Fibroblast of lung (primary cell): ENCODE measurements around the gene PPRC1. TPM values are rescaled to one million over a fixed set of nuclear protein-coding genes. Genes with fewer than 3 reads are reported as not detected.

ENCODE experiments used
- DNase-seq, 2 donors: peaks; one replicate each; pipeline versions ENCODE4 v3.0.0 to v3.0.0-alpha.2; 2010; ENCODE audit warnings: low read depth in 2 of 2
- H2AFZ ChIP-seq: 2 replicates; pipeline ENCODE4 v1.5.1; 2012; ENCODE audit warnings: low read length, control low read depth, inconsistent platforms
- H3K27ac ChIP-seq: 2 replicates; pipeline ENCODE4 v1.5.1; 2011; ENCODE audit warnings: low read length, control low read depth; ENCODE audit not compliant: insufficient read depth
- H3K27me3 ChIP-seq: 2 replicates; pipeline ENCODE4 v1.5.1; 2011; ENCODE audit warnings: mild to moderate bottlenecking, low read length; ENCODE audit not compliant: control insufficient read depth, insufficient read depth
- H3K36me3 ChIP-seq: 2 replicates; pipeline ENCODE4 v1.5.1; 2011; ENCODE audit warnings: low read length; ENCODE audit not compliant: control insufficient read depth, insufficient read depth
- H3K4me1 ChIP-seq: 2 replicates; pipeline ENCODE4 v1.5.1; 2011; ENCODE audit warnings: low read length; ENCODE audit not compliant: control insufficient read depth, insufficient read depth; ENCODE audit errors: extremely low read depth
- H3K4me2 ChIP-seq: 2 replicates; pipeline ENCODE4 v1.5.1; 2011; ENCODE audit warnings: low read length, control low read depth; ENCODE audit not compliant: insufficient read depth; ENCODE audit errors: extremely low read depth
- H3K4me3 ChIP-seq, 4 experiments: fragments of 200-600 bp in 1 of 4; sonication (generic) in 1 of 4; replicated peaks in 1 of 4; 2 replicates each; pipeline ENCODE4 v1.5.1; 2011 to 2016; ENCODE audit warnings: low read length in 4 of 4, low read depth in 3 of 4, mild to moderate bottlenecking in 3 of 4, control low read depth in 2 of 4, inconsistent platforms in 1 of 4, mixed read lengths in 1 of 4; ENCODE audit not compliant: insufficient read depth in 1 of 4; ENCODE audit errors: control extremely low read depth in 1 of 4
- H3K79me2 ChIP-seq: 2 replicates; pipeline ENCODE4 v1.5.1; 2012; ENCODE audit warnings: mild to moderate bottlenecking, low read length, inconsistent platforms; ENCODE audit not compliant: control insufficient read depth, insufficient read depth
- H3K9ac ChIP-seq: 2 replicates; pipeline ENCODE4 v1.5.1; 2011; ENCODE audit warnings: mild to moderate bottlenecking, low read length, control low read depth; ENCODE audit not compliant: insufficient read depth
- H3K9me3 ChIP-seq: 2 replicates; pipeline ENCODE4 v1.5.1; 2012; ENCODE audit warnings: low read depth, low read length; ENCODE audit not compliant: control insufficient read depth, insufficient read depth
- H4K20me1 ChIP-seq: 2 replicates; pipeline ENCODE4 v1.5.1; 2011; ENCODE audit warnings: low read length; ENCODE audit not compliant: control insufficient read depth, insufficient read depth; ENCODE audit errors: extremely low read depth
- EZH2 ChIP-seq: IDR thresholded peaks from 2 replicates; pipeline ENCODE4 v1.5.1; 2012; ENCODE audit warnings: low read length, control low read depth, mild to moderate bottlenecking; ENCODE audit errors: missing control alignments
- polyA plus RNA-seq, 2 donors: library from polyadenylated mRNA; depleted of rRNA in 1 of 2; stranded (reverse) in 1 of 2; unstranded in 1 of 2; fragments of >200 nt; gene quantifications; 2 replicates each; pipeline ENCODE4 v1.2.1, GENCODE V29; 2011 to 2012; ENCODE audit warnings: missing spikeins in 1 of 2
- total RNA-seq: library from RNA; depleted of rRNA; stranded (reverse); fragments of >200 nt; gene quantifications from 2 replicates; pipeline ENCODE4 v1.2.1, GENCODE V29; 2014
- TF ChIP-seq, protein P1 (sequence below), 2 donors: IDR thresholded peaks in 1 of 2; conservative IDR thresholded peaks in 1 of 2; 1 replicate in 1 of 2; 2 replicates in 1 of 2; pipeline ENCODE4 v1.5.1; 2011 to 2012; ENCODE audit warnings: low read length in 2 of 2, control low read depth in 1 of 2, inconsistent platforms in 1 of 2, low read depth in 1 of 2, mild to moderate bottlenecking in 1 of 2

PPRC1 gene
- total and polyA plus RNA-seq, 2 donors (not counting 1 experiment from before 2014, with no cell fraction given): 9.9 to 13.5 TPM

DNA sequence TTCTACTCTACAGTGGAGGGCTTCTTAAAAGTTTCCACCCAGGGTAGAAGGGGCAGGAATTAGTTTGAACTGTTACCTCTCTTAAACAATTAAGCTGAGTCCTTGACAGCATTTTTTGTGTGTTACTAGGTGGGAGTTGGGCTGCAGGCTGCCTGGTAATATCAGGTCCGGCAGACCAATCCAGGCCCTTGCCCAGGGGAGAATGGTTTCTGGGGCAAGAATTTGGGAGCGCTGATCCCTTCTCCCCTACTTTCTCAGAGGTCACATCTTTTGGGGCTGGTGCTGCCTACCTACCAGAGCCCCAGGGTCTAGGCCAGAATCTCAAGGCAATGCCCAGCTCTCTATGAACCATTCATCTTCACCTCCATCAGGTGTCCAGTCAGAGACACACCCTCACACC, 1.6 kb downstream of the PPRC1 start:
- Histone ChIP-seq H3K9ac (peak overlapping the region; percentile 88), H3K4me2 (peak overlapping the region; percentile 77), H3K36me3 (peaks cover 7% of the 10 kb centered on the region), H3K4me1 (peaks cover 5% of the 10 kb centered on the region), H3K9me3 (no peaks in the 10 kb centered on the region), H3K27me3 (no peaks in the 10 kb centered on the region), H3K79me2 (peaks cover 65% of the 10 kb centered on the region), H3K4me3 (peak overlapping the region; percentile 82 to 94 (median 90)), H2AFZ (no peak overlapping the region), H4K20me1 (no peaks in the 10 kb centered on the region), H3K27ac (peak overlapping the region; percentile 97)
- TF ChIP-seq, protein P1, sequence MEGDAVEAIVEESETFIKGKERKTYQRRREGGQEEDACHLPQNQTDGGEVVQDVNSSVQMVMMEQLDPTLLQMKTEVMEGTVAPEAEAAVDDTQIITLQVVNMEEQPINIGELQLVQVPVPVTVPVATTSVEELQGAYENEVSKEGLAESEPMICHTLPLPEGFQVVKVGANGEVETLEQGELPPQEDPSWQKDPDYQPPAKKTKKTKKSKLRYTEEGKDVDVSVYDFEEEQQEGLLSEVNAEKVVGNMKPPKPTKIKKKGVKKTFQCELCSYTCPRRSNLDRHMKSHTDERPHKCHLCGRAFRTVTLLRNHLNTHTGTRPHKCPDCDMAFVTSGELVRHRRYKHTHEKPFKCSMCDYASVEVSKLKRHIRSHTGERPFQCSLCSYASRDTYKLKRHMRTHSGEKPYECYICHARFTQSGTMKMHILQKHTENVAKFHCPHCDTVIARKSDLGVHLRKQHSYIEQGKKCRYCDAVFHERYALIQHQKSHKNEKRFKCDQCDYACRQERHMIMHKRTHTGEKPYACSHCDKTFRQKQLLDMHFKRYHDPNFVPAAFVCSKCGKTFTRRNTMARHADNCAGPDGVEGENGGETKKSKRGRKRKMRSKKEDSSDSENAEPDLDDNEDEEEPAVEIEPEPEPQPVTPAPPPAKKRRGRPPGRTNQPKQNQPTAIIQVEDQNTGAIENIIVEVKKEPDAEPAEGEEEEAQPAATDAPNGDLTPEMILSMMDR (conservative IDR thresholded peaks at IDR 0.05 in 1 of 2, IDR thresholded peaks at IDR 0.05 in 1 of 2; ENCODE audit: low read depth in 1 of 2, low read length in 2 of 2): no peak
- no peak for TF ChIP-seq EZH2
- DNase-seq: no peak

DNA sequence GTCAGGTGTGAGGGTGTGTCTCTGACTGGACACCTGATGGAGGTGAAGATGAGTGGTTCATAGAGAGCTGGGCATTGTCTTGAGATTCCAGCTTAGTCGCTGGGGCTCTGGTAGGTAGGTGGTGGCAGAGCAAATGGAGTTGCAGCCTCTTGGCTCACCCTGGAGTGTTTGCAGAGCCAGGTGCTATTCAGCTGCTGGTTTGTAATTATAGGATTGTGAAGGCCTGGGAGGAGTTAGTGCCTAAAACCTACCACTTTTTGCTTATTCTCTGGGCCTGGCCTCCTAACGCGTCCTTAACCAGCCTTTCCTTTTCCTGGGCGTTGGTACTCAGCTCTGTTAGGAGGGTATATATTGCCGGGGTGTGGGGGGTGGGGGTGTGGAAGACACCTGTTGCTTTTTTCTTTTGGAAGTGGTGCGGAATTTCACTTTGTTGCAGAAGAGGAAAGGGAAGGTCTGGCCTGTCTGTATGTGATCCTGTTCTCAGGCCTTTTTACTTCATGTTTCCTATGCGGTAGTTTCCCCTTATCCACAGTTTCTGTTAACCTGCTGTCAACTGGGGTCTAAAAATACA, 3.2 kb downstream of the PPRC1 start:
- DNase-seq: no peak
- no peaks in the 10 kb centered on the region for H4K20me1 ChIP-seq
- no peak overlapping the region for H3K27ac ChIP-seq
- TF ChIP-seq, protein P1 (conservative IDR thresholded peaks at IDR 0.05 in 1 of 2, IDR thresholded peaks at IDR 0.05 in 1 of 2; ENCODE audit: low read depth in 1 of 2, low read length in 2 of 2): no peak
- H3K4me2 ChIP-seq: no peak overlapping the region
- H3K9me3 ChIP-seq: no peaks in the 10 kb centered on the region
- peaks cover 5% of the 10 kb centered on the region for H3K4me1 ChIP-seq
- no peak overlapping the region for H3K9ac ChIP-seq
- H2AFZ ChIP-seq: no peak overlapping the region
- no peaks in the 10 kb centered on the region for H3K27me3 ChIP-seq
- H3K79me2 ChIP-seq: peaks cover 80% of the 10 kb centered on the region
- peak overlapping the region in 1 of 4 experiments; percentile 14 for H3K4me3 ChIP-seq
- peaks cover 19% of the 10 kb centered on the region for H3K36me3 ChIP-seq

DNA sequence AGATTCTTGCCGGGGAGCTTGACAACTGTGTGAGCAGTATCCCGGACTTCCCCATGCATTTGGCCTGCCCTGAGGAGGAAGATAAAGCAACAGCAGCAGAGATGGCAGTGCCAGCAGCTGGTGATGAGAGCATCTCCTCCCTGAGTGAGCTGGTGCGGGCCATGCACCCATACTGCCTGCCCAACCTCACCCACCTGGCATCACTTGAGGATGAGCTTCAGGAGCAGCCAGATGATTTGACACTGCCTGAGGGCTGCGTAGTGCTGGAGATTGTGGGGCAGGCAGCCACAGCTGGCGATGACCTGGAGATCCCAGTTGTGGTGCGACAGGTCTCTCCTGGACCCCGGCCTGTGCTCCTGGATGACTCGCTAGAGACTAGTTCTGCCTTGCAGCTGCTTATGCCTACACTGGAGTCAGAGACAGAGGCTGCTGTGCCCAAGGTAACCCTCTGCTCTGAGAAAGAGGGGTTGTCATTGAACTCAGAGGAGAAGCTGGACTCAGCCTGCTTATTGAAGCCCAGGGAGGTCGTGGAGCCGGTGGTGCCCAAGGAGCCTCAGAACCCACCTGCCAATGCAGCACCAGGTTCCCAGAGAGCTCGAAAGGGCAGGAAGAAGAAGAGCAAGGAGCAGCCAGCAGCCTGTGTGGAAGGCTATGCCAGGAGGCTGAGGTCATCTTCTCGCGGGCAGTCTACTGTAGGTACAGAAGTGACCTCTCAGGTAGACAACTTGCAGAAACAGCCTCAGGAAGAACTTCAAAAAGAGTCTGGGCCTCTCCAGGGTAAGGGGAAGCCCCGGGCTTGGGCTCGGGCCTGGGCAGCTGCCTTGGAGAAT, 6.7 kb downstream of the PPRC1 start:
- peaks cover 78% of the 10 kb centered on the region for H3K79me2 ChIP-seq
- H3K27me3 ChIP-seq: no peaks in the 10 kb centered on the region
- no peaks in the 10 kb centered on the region for H3K4me1 ChIP-seq
- no peak for DNase-seq
- H3K4me3 ChIP-seq: no peak overlapping the region
- H3K4me2 ChIP-seq: no peak overlapping the region
- no peaks in the 10 kb centered on the region for H3K9me3 ChIP-seq
- no peak for TF ChIP-seq EZH2
- TF ChIP-seq, protein P1 (conservative IDR thresholded peaks at IDR 0.05 in 1 of 2, IDR thresholded peaks at IDR 0.05 in 1 of 2; ENCODE audit: low read depth in 1 of 2, low read length in 2 of 2): no peak
- H3K36me3 ChIP-seq: peaks cover 31% of the 10 kb centered on the region
- H4K20me1 ChIP-seq: no peaks in the 10 kb centered on the region
- no peak overlapping the region for H3K9ac ChIP-seq
- H3K27ac ChIP-seq: no peak overlapping the region
- no peak overlapping the region for H2AFZ ChIP-seq
